ENCODE data around the gene CCR8.
"Not testable (repeated sequence)": the region's sequence is repeated elsewhere in the genome, so short reads cannot be mapped to it uniquely, and the experiment has no call there.

Gene CCR8

DNA sequence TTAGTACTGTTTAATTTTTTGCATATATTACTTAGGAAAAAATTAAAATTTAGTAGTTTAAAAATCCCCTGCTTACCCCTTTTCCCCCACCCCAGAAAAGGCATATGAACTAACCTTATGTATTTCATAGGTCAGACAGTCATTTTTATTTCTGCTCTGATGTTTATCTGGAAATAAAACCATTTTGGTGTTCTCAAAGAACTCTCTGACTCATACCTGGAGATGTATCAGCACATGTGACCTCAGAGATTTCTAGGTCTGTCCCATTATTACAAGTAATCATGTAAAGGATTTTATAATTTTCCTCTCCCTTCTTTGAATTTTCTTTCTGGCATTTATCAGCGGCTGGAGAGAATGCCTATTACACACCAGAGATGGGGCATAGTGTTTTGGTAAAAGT lies 14.1 kb upstream of the CCR8 start:
- no peak for DNase-seq (ENCODE audit: low read depth in 2 of 2)

DNA sequence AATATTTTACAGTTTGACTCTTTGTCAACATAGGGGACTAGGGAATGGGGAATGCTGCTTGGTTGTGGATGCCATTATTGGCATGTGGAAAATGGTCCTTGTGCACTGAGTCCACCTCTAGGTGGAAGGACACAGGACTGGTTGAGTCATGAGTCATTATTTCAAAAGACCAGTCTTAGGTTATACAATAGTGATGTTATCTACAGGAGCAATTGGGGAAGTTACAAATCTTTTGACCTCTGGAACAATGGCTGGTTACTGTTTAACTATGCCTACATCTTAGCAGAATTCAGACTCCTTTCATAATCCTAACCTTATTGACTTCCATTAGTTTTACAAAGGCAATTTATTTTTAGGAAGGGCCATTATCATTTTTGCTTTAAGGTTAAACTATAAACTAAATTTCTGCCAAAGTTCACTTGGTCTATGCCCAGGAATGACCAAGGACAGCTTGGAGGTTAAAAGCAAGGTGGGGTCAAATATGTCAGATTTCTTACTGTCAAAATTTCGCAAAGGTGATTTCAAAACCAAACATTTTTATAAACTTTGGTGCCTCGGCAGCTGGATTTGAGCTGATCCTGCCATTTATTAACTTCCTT lies 11.8 kb upstream of the CCR8 start:
- DNase-seq (ENCODE audit: low read depth in 2 of 2): no peak

DNA sequence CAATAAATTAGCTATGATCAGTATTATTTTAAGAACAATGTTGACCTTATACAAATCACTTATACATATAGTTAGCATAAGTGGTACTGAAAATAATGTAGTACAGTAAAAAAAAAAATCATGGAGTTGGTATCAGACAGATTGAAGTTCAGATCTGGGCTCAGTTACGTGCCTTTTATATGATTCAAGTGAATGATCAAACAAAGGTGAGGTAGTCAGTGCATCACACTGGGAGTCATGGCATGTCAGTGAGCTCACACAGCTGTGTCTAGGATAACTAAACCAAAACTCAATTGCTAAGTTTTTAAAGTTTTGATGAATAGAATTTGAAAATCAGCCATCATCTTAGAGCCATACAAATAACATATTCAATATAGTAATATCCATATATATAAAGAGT lies 11.2 kb upstream of the CCR8 start:
- DNase-seq (ENCODE audit: low read depth in 2 of 2): no peak

DNA sequence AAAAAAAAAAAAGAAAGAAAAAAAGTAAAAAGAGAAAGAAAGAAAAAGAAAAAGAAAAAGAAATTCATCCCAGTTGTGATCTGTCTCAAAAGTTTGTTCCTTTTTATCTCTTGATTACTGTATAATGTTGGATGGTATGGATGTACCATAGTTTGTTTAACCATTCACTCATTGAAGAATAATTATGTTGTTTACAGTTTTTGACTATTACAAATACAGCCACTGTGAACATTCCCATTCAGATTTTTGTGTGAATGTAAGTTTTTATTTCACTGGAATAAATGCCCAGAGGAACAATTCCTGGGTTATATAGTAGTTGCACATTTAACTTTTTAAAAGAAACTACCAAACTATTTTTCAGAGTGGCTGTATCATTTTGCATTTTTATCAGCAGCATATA lies 10.3 kb upstream of the CCR8 start:
- no peak for DNase-seq (ENCODE audit: low read depth in 2 of 2)

DNA sequence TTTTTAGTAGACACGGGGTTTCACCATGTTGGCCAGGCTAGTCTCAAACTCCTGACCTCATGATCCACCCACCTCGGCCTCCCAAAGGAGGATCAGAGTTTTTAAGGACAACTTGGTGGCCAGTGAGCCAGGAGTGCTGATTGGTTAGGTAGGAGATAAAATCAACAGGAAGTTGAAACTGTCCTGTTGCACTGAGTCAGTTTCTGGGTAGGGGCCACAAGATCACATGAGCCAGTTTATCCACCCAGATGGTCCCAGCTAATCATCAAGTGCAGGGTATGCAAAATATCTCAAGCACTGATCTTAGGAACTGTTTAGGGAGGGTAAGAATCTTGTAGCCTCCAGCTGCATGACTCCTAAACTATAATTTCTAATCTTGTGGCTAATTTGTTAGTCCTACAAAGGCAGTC lies 7.9 kb upstream of the CCR8 start:
- DNase-seq (ENCODE audit: low read depth in 2 of 2): not testable (repeated sequence)

DNA sequence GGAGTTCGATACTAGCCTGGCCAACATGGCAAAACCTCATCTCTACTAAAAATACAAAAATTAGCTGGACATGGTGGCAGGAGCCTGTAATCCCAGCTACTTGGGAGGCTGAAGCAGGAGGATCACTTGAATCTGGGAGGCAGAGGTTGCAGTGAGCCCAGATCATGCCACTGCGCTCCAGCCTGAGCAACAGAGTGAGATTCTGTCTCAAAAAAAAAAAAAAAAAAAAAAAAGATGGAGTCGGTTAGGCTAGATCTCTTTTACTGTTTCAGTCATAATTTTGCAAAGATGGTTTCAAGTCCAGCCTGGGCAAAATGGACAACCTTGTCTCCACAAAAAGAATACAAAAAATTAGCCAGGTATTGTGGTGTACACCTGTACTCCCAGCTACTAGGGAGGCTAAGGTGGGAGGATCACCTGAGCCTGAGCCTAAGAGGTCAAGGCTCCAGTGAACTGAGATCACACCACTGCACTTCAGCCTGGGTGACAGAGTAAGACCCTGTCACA lies 7.2 kb upstream of the CCR8 start:
- not testable (repeated sequence) for DNase-seq (ENCODE audit: low read depth in 2 of 2)

DNA sequence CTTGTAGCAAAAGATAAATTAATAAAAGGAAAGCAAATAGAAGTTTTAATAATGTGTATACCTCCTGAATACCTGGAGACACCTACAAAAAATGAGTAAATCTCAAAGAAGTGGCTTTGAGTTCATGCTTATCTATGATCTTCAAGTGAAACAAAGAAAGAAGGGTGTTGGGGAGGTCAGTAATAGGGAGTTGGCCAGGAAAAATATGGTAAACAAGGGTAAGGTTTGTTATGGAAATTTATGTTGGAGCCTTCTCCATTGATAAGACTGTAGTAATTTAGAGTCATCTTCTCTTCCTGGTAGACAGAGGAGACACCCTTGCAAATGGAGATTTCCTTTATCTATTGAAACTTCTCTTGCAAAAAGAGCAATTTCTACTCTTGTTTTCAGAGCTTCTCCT lies 6.6 kb upstream of the CCR8 start:
- no peak for DNase-seq (ENCODE audit: low read depth in 2 of 2)

DNA sequence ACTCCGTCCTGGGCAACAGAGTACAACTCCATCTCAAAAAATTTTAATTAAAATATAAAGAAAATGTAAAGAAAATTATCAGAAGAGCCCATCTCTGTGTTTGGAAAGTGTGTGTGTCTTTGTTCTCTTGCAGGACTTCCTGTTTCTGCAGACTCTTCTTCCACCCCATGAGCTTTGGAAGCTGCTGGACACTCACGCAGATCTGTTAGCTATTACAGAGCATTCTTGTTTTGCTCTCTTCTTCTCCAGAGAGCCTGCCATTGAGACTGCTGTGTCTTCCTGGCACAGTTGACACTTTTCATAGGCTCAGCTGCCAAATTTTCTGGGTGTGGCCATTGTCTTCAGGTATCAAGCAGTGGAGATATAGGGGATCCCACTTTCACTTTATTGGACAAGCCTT lies 6.0 kb upstream of the CCR8 start:
- DNase-seq (ENCODE audit: low read depth in 2 of 2): no peak

DNA sequence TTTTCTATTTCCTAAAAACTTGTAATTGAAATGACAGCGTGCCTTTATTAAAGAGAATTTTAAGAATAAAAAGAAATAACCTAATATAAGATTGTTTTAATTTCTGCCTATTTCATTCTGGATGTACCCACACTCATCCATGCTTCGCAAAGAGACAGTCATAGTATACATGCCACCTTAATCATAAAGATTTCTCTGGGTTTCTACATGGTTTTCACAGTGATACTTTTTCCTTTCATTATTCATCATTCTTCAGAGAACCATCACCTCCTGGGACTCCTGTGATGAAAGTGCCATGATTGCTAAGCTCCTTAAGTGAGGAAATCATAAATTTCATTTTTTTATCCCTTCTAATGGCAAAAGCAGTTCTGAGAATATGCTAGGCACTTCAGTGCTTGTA lies 4.3 kb upstream of the CCR8 start:
- no peak for DNase-seq (ENCODE audit: low read depth in 2 of 2)

DNA sequence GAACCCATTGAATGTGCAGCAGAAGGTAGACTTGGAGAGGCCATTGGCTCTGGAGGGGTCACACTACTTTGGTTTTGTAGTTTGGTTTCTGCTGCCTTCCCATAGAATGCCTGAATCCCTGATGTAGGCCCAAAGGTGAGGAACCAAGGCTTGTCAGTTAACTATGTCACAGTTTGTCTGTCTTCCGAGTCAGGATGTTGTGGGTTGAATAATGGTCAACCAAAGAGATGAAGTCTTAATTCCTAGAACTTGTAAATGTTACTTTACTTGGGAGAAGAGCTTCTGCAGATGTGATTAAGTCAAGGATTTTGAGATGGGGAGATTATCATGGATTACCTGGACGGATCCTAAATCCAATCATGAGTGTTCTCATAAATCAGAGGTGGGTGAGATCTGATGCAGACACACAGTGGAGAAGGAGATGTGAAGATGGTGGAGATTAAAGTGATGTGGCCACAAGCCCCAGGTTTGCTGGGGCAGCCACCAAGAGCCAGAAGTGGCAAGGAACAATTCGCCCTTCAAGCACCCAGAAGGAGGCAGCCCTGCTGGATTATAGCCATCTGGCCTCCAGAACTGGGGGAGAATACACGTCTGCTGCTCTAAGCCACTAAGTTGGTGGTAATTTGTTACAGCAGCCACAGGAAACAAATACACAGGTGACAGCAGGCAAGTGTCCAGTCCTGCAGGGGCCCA lies 2.3 kb upstream of the CCR8 start:
- DNase-seq (ENCODE audit: low read depth in 2 of 2): no peak

DNA sequence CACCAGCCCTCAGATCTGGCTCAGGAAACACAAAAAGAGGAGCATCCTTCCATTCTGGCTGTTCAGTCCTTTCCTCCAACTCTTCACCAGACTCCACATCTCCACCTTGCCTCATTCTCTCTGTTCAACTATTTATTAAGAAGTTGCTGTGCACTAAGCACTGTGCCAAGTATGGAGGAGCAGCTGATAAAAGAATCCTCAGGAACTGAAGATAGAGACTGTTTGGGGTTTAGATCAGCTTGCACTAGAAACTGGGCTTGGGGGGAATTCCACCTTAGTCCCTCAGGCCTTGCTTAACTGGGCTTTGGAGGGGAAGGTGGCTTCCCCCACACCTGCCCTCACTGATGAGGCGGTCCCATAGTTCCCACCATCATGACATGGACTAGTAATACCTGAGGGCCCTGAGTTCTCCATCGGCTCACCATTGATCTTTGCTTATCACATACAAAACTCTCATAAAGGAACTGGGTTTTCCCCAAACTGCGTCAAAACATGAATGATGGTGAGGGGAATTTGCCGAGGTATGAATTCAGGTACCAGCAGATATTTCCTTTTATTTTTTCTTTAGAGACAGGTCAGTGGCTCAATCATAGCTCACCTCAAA lies 1.7 kb upstream of the CCR8 start:
- DNase-seq (ENCODE audit: low read depth in 2 of 2): no peak

DNA sequence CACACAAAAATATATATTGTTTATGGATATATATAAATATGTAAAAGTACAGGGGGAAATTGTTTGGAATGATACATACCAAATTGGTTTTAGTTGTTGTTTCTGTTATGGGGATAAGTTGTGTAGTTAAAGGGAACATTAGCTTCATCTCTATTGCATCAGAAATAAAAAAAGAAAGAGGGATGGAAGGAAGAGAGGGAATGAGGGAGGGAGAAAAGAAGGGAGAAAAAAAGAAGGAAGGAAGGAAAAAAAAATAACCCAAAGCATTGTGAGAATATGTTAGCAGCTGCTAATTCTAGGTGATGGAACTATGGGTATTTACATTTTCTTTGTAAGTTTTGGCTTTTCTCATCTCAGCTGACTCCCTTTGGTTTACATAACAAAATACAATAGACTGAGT lies 1.3 kb downstream of the CCR8 start:
- DNase-seq (ENCODE audit: low read depth in 2 of 2): no peak

DNA sequence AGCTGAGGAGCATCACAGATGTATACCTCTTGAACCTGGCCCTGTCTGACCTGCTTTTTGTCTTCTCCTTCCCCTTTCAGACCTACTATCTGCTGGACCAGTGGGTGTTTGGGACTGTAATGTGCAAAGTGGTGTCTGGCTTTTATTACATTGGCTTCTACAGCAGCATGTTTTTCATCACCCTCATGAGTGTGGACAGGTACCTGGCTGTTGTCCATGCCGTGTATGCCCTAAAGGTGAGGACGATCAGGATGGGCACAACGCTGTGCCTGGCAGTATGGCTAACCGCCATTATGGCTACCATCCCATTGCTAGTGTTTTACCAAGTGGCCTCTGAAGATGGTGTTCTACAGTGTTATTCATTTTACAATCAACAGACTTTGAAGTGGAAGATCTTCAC lies 3.0 kb downstream of the CCR8 start:
- DNase-seq (ENCODE audit: low read depth in 2 of 2): no peak

DNA sequence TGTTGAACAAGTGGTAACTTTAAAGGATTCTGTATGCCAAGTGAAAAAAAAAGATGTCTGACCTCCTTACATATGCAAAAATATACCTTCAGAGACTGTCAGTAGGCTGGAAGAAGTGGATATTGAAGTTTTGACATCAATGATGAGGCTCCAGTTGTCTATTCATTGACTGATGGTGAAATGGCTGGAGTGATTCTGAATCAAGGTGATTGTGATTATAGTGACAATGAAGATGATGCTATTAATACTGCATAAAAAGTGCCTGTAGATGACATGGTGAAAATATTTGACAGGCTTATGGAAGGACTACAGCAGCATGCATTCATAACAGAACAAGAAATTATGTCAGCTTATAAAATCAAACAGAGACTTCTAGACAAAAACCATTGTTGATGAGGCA lies 4.1 kb downstream of the CCR8 start:
- no peak for DNase-seq (ENCODE audit: low read depth in 2 of 2)

DNA sequence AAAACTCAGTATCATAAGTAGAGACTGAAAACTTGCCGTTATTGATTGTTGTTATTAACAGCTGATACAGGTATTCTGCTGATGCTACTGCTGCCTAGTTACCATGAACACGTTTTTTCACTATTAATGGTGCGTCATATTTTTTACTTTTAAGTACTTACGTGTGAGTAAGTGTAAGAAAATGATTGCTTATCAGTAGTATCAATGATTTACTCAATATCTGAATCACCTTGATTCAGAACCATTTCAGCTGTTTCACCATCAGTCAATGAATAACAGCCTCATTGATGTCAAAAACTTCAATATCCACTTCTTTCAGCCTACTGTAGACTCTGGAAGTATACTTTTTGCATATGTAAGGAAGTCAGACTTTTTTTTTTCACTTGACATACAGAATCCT lies 4.7 kb downstream of the CCR8 start:
- DNase-seq (ENCODE audit: low read depth in 2 of 2): no peak

DNA sequence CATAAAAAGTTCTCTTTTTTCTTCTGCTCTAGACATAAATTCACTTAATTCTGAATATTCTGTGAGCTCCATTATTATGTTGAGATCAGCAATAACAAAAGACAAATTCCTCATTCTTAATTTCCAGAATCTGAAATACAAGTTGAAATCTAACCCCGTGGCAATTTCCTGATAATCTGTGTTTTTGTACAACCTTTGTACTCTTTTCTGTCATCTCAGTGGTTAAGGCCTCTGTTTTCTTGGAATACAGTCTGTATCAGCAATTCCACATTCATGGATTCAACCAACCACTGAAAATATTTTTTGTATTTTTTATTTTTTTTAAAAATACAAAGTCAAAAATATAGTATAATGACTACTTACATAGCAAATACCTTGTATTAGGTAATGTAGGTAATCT lies 8.7 kb downstream of the CCR8 start:
- DNase-seq (ENCODE audit: low read depth in 2 of 2): no peak

DNA sequence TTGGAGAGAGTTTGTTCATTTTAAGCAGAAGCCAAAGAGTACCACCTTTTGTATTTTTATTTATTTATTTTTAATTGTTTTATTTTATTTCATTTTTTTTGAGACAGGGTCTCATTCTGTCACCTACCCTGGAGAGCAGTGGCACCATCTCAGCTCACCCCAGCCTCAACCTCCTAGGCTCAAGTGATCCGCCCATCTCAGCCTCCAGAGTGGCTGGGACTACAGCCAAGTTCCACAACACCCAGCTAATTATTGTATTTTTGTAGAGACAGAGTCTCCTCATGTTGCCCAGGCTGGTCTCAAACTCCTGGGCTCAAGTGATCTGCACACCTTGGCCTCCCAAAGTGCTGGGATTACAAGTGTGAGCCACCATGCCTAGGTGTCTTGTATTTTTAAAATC lies 9.6 kb downstream of the CCR8 start:
- no peak for DNase-seq (ENCODE audit: low read depth in 2 of 2)

DNA sequence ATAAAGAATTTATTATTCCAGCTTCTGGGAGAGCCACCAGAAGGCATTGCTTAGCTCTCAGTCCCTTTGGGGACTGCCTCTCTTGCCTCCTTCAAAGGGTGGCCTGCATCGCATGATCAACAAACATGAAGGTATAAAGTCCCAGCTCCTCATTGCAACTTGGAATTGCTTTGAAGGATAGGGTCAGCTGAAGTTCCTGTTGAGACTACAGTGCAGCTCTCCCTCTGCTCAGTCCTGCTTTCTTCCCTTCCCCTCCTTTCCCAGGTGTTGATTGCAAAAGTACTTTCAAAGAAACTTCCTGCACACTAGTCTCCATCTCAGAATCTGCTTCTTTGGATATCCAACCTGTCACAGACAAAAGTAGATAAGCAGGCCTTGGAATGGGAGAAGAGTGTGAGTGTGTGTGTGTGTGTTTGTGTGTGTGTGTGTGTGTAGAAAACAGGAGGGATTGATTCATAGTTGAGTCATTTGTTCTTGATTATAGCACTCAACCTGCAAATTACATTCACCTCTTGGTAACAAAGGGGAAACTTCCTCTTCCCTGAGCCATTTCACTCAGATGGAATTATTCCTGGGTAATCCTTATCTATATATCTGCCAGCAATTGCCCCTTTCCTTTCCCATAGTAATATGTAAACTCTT lies 13.7 kb downstream of the CCR8 start:
- DNase-seq (ENCODE audit: low read depth in 2 of 2): no peak

DNA sequence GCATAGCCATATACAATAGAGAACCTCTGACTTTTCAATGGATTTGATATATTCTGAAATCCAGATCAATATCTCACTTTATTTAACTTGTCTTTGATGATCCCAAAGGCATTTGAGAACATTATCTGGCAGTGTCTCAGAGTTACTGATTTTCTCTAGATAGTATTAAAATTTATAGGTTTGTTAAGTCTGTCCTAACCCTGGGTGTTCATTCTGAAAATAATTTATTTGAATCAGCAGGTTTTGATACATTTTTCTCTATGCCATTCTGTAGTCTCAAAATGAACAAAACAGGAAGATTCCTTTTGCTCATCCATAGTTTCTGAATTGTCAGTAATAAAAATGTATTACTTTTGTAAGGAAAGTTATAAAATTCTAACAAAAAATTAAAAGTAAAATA lies 14.3 kb downstream of the CCR8 start:
- no peak for DNase-seq (ENCODE audit: low read depth in 2 of 2)

DNA sequence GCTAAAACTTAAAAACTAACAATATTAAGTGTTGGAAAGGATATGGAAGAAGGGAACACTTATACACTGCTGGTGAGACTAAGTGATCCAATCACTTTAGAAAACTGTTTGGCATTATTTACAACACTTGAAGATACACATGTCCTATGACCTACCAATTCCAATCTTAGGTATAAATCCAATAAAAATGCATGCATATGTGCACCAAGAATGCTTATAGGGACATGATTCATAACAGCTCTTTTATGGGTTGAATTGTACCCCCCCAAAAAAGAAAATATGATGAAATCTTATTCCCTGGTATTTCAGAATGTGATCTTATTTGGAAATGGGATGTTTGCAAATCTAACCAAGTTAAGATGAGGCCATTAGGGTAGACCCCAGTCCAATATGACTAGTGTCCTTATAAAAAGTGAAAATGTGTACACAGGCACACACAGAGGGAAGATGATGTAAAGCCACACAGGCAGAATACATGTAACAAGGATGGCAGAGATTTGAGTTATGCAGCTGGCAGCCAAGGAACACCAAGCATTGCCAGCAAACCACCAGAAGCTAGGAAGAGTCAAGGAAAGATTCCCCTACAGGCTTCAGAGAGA lies 15.3 kb downstream of the CCR8 start:
- DNase-seq (ENCODE audit: low read depth in 2 of 2): no peak

DNA sequence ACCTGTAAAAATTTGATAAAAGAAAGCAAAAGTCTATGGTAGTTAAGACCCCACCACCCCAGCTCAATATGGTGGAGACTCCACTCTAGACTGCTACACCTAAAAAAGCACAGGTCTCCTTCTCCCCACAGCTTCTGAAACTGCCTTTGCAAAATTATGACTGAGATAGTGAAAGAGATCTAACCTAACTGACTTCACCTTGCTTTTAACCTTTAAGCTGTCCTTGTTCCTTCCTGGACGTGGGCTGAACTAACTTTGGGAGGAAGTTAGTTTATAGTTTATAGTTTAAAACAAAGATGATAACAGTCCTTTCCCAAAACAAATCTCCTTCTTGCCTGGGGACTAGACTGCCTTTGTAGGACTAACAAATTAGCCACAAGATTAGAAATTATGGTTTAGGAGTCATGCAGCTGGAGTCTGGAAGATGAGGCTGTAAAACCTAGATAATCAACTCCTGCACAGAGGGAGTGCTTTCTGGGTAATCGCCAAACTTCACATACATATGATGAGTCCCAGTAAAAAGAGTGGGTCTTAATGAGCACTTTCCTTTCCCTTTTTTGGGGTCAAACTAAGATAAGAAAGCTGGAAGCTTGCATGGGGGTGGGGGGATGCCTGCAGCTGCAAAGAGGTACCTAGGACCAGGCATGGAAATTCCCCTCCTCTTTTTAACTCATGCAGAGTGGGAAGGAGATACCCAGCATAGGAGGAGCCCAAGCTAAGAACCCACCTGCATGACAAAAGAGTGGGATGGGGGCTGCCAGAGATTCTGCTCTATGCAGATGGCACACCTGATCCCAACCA lies 17.5 kb downstream of the CCR8 start:
- DNase-seq (ENCODE audit: low read depth in 2 of 2): no peak

DNA sequence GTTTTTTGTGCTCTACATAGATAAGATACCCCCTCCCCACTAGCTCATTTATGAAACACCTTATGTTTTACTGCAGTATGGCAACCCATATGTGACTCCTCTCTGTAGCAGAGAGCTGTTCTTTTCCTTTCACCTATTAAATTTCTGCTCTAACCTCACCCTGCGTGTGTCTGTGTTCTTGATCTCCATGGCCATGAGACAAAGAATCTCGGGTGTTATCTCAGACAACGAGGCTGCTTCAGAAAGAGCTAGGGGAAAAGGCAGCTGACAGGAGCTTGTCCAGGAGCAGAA lies 18.0 kb downstream of the CCR8 start:
- DNase-seq (ENCODE audit: low read depth in 2 of 2): no peak
